K562 (cell line): ENCODE data around the gene C16orf89. TPM values are rescaled to one million over a fixed set of nuclear protein-coding genes. Genes with fewer than 3 reads are reported as not detected.

ENCODE experiments used
- ATAC-seq: fragments of 200-7000 bp; cut with Tn5 transposase; 3 replicates; pipeline ENCODE4 v1.9.1; 2020; ENCODE audit warnings: moderate library complexity
- BruUV-seq: library from RNA; stranded (reverse); fragments of 400-500 nt; replicated peaks from 2 replicates; lab custom pipeline; 2021; lab: Mats Ljungman, UMichigan
- CTCF ChIA-PET: fragments of 300-600 bp; formaldehyde crosslinking; extraction: SDS; loops from one replicate; lab custom pipeline; 2021; ENCODE audit warnings: low intra/inter-chr PET ratio; lab: Yijun Ruan, JAX
- POLR2A ChIA-PET: fragments of 300-600, 350-650 bp; sonication (Branson Sonifier 250); formaldehyde crosslinking; extraction: SDS; loops from one replicate; lab custom pipeline; 2021; ENCODE audit warnings: antibody characterized with exemption, inconsistent platforms; lab: Yijun Ruan, JAX
- DNase-seq, 4 experiments: peaks; one replicate each; pipeline versions ENCODE4 v3.0.0 to v3.0.0-alpha.2; 2011 to 2018; ENCODE audit warnings: low spot score in 3 of 4, mixed read lengths in 3 of 4; ENCODE audit errors: extremely low read depth in 1 of 4
- FAIRE-seq: peaks from 2 replicates; lab custom pipeline; 2011; peaks lifted over from hg19 to GRCh38; lab: Jason Lieb, UNC
- H2AFZ ChIP-seq: 2 replicates; pipeline ENCODE4 v1.6.0; 2011; ENCODE audit warnings: low read depth, low read length, control low read depth, inconsistent platforms
- H3K27ac ChIP-seq: fragments of 200-600 bp; 3 replicates; pipeline ENCODE4 v1.8.0; 2011; ENCODE audit warnings: low read depth, mild to moderate bottlenecking, control low read depth, inconsistent platforms, low read length, moderate library complexity, mixed read lengths; ENCODE audit errors: extremely low read depth
- H3K27me3 ChIP-seq, 2 experiments: fragments of 300-600 bp in 1 of 2; 2 replicates in 1 of 2; 3 replicates in 1 of 2; pipeline versions ENCODE4 v1.6.0 to v1.8.0; 2011; ENCODE audit warnings: inconsistent platforms in 2 of 2, low read length in 2 of 2, mild to moderate bottlenecking in 1 of 2, mixed read lengths in 1 of 2, moderate library complexity in 1 of 2; ENCODE audit not compliant: control insufficient read depth in 2 of 2, insufficient read depth in 2 of 2
- H3K36me3 ChIP-seq: fragments of 300-600 bp; 3 replicates; pipeline ENCODE4 v1.8.0; 2011; ENCODE audit warnings: mild to moderate bottlenecking, low read length, inconsistent platforms; ENCODE audit not compliant: control insufficient read depth, insufficient read depth
- H3K4me1 ChIP-seq, 2 experiments: fragments of 200-600 bp in 1 of 2; replicated peaks in 1 of 2; 2 replicates in 1 of 2; 3 replicates in 1 of 2; pipeline versions ENCODE4 v1.5.1 to v1.8.0; 2011; ENCODE audit warnings: inconsistent platforms in 2 of 2, low read length in 2 of 2, mild to moderate bottlenecking in 1 of 2, mixed read lengths in 1 of 2, moderate library complexity in 1 of 2; ENCODE audit not compliant: control insufficient read depth in 2 of 2, insufficient read depth in 2 of 2
- H3K4me2 ChIP-seq: 2 replicates; pipeline ENCODE4 v1.6.1; 2011; ENCODE audit warnings: low read length, control low read depth, inconsistent platforms, mixed read lengths; ENCODE audit not compliant: insufficient read depth
- H3K4me3 ChIP-seq: fragments of 200-600 bp; sonication (generic), shearing (Covaris generic); 2 replicates; pipeline ENCODE4 v1.5.1; 2016; ENCODE audit warnings: control low read depth, inconsistent platforms
- H3K79me2 ChIP-seq: fragments of 200-600 bp; 3 replicates; pipeline ENCODE4 v1.8.0; 2011; ENCODE audit warnings: low read length, inconsistent platforms; ENCODE audit not compliant: control insufficient read depth, insufficient read depth
- H3K9ac ChIP-seq, 2 experiments: 2 replicates each; pipeline versions ENCODE4 v1.6.0 to v1.6.1; 2011; ENCODE audit warnings: low read depth in 2 of 2, low read length in 2 of 2, control low read depth in 1 of 2, inconsistent platforms in 1 of 2, mild to moderate bottlenecking in 1 of 2, mixed read lengths in 1 of 2; ENCODE audit not compliant: insufficient read depth in 1 of 2
- H3K9me1 ChIP-seq: one replicate; pipeline ENCODE4 v1.6.0; 2011; ENCODE audit warnings: inconsistent platforms, mild to moderate bottlenecking, low read length, moderate library complexity; ENCODE audit not compliant: control insufficient read depth, insufficient read depth
- H3K9me3 ChIP-seq: replicated peaks from 2 replicates; pipeline ENCODE4 v1.5.1; 2011; ENCODE audit warnings: low read depth, low read length, inconsistent platforms; ENCODE audit not compliant: control insufficient read depth, insufficient read depth
- H4K20me1 ChIP-seq: replicated peaks from 2 replicates; pipeline ENCODE4 v1.6.1; 2011; ENCODE audit warnings: low read length, inconsistent platforms, mixed read lengths; ENCODE audit not compliant: control insufficient read depth, insufficient read depth
- DDX20 ChIP-seq: fragments of 450-650 bp; IDR thresholded peaks from 2 replicates; pipeline ENCODE4 v1.6.1; 2016; ENCODE audit warnings: missing genetic modification characterization, low read depth, mild to moderate bottlenecking, missing compliant biosample characterization, moderate library complexity
- E2F1 ChIP-seq: sonication (generic); formaldehyde crosslinking; IDR thresholded peaks from 2 replicates; pipeline ENCODE4 v1.8.1; 2023; ENCODE audit warnings: mild to moderate bottlenecking, missing genetic modification reagents, moderate library complexity
- FOXK2 ChIP-seq, 2 experiments: fragments of 450-650 bp; IDR thresholded peaks in 1 of 2; conservative IDR thresholded peaks in 1 of 2; 2 replicates each; pipeline ENCODE4 v1.6.1; 2016; ENCODE audit warnings: low read depth in 2 of 2, mild to moderate bottlenecking in 1 of 2
- GMEB1 ChIP-seq: fragments of 250-450 bp; sonication (Bioruptor Pico); IDR thresholded peaks from 2 replicates; pipeline ENCODE4 v1.4.0; 2020; ENCODE audit warnings: mild to moderate bottlenecking
- HDAC6 ChIP-seq: IDR thresholded peaks from 2 replicates; pipeline ENCODE4 v1.6.1; 2012; ENCODE audit warnings: low read depth, mild to moderate bottlenecking, control low read depth, inconsistent platforms, low read length, moderate library complexity
- HLTF ChIP-seq: fragments of 450-650 bp; IDR thresholded peaks from 2 replicates; pipeline ENCODE4 v1.6.1; 2016
- MCM7 ChIP-seq, 2 experiments: fragments of 450-650 bp; IDR thresholded peaks; 2 replicates each; pipeline ENCODE4 v1.6.1; 2016 to 2018
- MITF ChIP-seq: IDR thresholded peaks from 2 replicates; pipeline ENCODE4 v1.6.1; 2014; ENCODE audit warnings: antibody characterized with exemption
- PYGO2 ChIP-seq: fragments of 450-650 bp; IDR thresholded peaks from 2 replicates; pipeline ENCODE4 v1.6.1; 2016; ENCODE audit warnings: mild to moderate bottlenecking, missing genetic modification characterization, moderate library complexity, missing compliant biosample characterization
- TAL1 ChIP-seq: fragments of 450-650 bp; IDR thresholded peaks from 2 replicates; pipeline ENCODE4 v1.6.1; 2016; ENCODE audit warnings: mild to moderate bottlenecking
- WGBS: fragments of 100-300 bp; shearing (Covaris generic); methylation state at CpG from one replicate; pipeline ENCODE4 v1.1.6; 2016; ENCODE audit warnings: low coverage, mixed read lengths; ENCODE audit not compliant: insufficient coverage; ENCODE audit errors: missing lambda C conversion rate; 5-methylcytosine and 5-hydroxymethylcytosine counted together
- in situ Hi-C: fragments of 300-500 bp; cut with MboI; formaldehyde crosslinking; loops from 4 replicates; pipeline ENCODE4 v1.15.0; 2018; ENCODE audit warnings: inconsistent platforms, mixed read lengths
- intact Hi-C: fragments of 100-400 bp; cut with micrococcal nuclease; formaldehyde crosslinking; loops from 2 replicates; pipeline ENCODE4 v1.14.2; 2022
- polyA plus RNA-seq, 8 experiments: library from polyadenylated mRNA; depleted of rRNA in 4 of 8; stranded (reverse) in 5 of 8; unstranded in 3 of 8; fragments of >200 nt; fragmentation: Nextera tagmentation in 2 of 8; fragmentation: Illumina TruSeq in 1 of 8; extraction: Ambion mirVana in 2 of 8; extraction: Trizol in 1 of 8; gene quantifications; 2 replicates each; pipeline versions ENCODE4 v1.2.1 to v1.2.3, GENCODE V29; 2011 to 2014; ENCODE audit warnings: inconsistent platforms in 1 of 8, missing spikeins in 1 of 8
- total RNA-seq, 7 experiments: library from RNA; depleted of rRNA in 6 of 7; stranded (reverse); fragments of >200 nt in 6 of 7; fragmentation: Illumina TruSeq in 2 of 7; extraction: Trizol in 2 of 7; gene quantifications; 2 replicates each; pipeline versions ENCODE4 v1.2.1 to v1.2.3, GENCODE V29; 2011 to 2021; ENCODE audit warnings: low replicate concordance in 1 of 7

C16orf89 gene
- total and polyA plus RNA-seq, 9 of the 15 experiments (the other 6 are each of a cell fraction or from before 2014, with no cell fraction given): not detected

- Histone ChIP-seq H3K9ac (no peak overlapping the region), H3K36me3 (no peaks in the 10 kb centered on the region), H3K79me2 (no peaks in the 10 kb centered on the region), H3K27ac (no peak overlapping the region), H3K9me3 (peaks cover 5% of the 10 kb centered on the region; the same call in 1 of the 2 replicates), H3K4me2 (no peak overlapping the region), H3K9me1 (no peaks in the 10 kb centered on the region), H4K20me1 (0 out of 2 replicates have a peak, but pooled peaks cover 4% of the 10 kb centered on the region), H3K4me1 (peaks cover 0 to 6% of the 10 kb centered on the region in 2 experiments; a peak in 3 of 5 replicates), H2AFZ (no peak overlapping the region), H3K4me3 (no peak overlapping the region), H3K27me3 (peaks cover 35 to 51% of the 10 kb centered on the region in 2 experiments; a peak in 4 of 5 replicates)
- intact Hi-C loops (no loop called here), in situ Hi-C loops (no loop called here)
- FAIRE-seq: no peak
- no peak for ATAC-seq
- ChIA-PET POLR2A (interaction anchor here (0.6 kb wide), 1 partner anchor 298 kb away, joined by 4 read pairs; no protein-coding TSS in a partner anchor), CTCF (no interaction called here)
- DNase-seq: peak in 1 of 4 experiments; percentile 0
- WGBS: 1% methylated on average over 6 of the region's 6 CpGs
- TF ChIP-seq HLTF: no peak
- no peak for TF ChIP-seq MCM7 (IDR thresholded peaks at IDR 0.05)
- TF ChIP-seq GMEB1 (CRISPR knock-in tag): no peak
- no peak for TF ChIP-seq PYGO2 (tag)
- TF ChIP-seq HDAC6: no peak
- TF ChIP-seq FOXK2 (conservative IDR thresholded peaks at IDR 0.05 in 1 of 2, IDR thresholded peaks at IDR 0.05 in 1 of 2; ENCODE audit: low read depth in 2 of 2): no peak
- TF ChIP-seq E2F1 (CRISPR knock-in tag): no peak
- TF ChIP-seq MITF: no peak
- TF ChIP-seq TAL1: no peak
- TF ChIP-seq DDX20: no peak
- BruUV-seq: no TSS peak
Measured at GRCh38 chr16:5066511-5066910, 755 bp upstream of the C16orf89 start.
